GM18909 (cell line): ENCODE measurements around the gene AKAP6.

ENCODE experiments used
- ATAC-seq: cut with Tn5 transposase; IDR thresholded peaks from one replicate; pipeline ENCODE4 v1.9.1; 2021; ENCODE audit warnings: mild to moderate bottlenecking; ENCODE audit not compliant: unreplicated experiment, poor library complexity

Gene AKAP6

DNA sequence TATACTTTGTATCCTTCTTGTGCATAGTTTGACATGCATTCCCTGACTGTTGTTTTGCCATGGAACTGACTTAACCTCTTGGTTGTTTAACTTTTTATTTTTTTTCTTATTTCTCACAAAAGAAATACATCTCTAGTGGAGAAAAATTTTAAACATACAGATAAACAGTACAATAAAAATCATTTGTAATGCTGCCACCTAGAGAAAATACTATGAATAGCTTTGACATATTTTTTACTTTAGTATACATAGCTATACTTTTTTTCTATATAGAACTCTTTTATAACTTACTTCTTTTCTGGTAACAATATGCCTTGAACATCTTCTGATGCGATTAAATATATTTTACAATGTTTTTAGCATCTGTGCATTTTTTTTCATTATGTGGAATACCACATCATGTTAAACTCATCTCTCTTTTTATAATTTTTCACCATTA lies 184.5 kb downstream of the AKAP6 start:
- ATAC-seq: no peak

DNA sequence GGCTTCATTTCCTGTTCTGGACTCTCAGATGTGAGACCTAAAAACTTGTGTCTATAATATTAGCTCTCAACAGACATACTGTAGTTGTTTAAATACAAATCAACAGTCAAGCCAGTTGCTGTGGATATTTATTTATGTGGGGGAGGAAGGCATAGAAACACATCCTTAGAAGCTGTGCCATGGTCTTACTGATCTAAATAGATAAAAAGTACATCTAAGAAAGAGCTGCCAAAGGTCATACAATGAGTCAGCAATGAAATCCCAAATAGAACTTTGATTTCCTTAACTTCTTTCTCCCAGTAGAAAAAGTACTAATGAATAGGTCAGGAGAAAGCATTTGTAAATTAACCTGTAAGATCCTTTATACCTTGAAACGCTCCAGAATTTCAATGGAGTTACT lies 185.1 kb downstream of the AKAP6 start:
- no peak for ATAC-seq

DNA sequence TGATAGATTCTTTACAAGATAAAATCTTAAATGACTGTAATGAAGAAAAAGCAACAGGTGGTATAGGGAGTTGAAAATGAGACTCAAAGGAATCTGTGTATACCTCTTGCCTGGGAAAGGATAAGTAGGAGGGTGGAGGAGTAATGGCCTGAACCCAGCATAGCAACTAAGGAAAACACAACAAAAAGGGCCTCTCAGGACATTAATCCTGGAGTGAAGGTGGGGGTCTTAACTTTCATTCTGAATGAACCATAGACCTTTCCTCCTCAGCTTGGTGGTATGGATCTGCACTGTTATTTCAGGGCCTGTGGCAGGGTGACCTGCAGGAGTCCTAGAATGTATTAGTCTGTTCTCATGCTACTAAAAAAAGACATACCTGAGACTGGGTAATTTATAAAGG lies 185.6 kb downstream of the AKAP6 start:
- ATAC-seq: no peak

DNA sequence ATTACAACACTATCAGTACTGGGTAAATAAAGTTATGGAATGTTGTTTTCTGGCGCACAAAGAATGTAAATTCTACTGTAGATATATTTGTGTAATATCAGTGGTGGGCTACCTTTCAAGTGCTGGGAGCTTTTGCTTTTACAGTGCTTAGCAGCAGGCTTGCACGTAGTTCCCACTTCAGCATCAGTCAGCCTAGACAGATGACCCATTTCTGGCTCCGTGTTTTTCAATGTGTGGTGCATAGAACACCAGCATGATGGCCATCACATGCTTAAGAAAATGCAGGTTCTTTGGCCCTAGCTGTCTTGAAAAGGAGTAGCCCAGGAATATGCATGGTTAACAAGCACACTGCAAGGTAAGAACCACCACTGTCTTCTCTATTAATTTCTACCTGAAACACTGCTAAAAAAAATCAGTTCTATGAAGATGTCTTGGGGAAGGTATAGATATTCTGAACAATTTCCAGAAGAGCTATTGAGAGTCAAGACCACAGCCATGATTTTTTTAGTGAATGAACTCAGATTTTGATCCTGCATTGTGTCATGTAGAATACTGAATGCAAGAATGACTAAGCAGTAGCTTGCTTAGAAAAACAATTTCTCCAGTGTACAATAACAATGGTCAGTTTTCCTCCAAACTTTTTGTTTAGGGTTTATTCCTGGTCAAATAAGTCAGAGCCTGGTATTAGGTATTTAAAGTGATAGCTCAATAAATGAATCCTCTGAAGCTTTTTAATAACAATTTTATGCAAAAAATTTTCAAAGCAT lies 195.7 kb downstream of the AKAP6 start:
- ATAC-seq: no peak

DNA sequence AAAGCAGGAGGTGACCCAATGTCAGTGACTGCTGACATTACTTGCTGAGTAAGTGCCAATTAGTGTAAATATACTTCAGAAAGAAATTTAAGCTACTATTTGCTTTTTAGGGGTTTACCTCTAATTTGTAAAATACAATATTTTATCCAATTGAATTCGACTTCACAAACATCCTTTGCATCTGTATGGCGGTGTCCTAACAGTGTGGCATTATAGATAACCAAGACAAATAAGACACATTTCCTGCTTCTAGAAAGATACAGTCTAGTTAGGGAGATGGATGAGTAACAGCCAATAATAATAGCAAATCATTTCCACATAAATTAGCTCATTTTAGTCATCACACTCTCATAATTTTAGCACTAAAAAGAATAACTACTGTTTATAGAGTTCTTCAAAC lies 196.5 kb downstream of the AKAP6 start:
- no peak for ATAC-seq

DNA sequence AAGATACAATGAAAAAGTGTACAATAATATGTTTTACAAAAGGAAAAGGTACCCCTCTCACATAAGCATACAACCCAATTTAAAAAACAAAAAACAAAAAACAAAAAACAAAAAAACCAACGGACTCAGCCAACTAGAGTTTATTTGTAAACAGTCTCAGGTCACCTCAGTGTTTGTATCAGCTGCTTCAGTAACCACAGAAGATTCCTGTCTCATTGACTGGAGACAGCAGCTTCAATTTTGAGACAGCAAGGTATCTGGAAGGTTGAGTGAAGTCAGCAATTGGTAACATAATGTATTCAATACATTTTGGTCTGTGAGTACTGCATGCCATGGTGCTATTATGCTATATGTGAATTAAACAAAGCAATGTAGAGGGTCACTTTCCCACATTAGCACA lies 201.7 kb downstream of the AKAP6 start:
- ATAC-seq: no peak

DNA sequence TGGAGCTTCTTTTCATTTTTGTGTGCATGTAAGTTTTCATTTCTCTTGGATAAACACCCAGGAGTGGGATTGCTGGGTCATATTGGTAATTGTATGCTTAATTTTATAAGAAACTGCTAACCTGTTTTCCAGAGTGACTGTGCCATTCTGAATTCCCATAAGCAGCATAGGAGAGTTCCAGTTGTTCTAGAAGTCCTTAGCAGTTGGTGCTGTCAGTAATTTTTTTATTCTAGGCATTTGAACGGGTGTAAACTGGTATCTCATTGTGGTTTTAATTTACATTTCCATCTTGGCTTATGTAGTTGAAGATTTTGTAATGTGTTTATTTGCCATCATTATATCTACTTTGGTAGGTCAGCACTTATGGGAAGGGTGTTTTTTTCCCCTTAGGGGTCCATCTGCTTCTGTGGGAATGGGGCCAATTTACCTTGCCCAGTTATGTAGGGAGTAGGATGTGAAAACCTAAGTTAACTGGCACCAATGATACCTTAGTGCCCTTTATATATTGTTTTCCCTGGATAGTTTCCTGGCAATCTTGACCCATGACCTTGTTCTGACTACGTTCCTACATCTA lies 202.9 kb downstream of the AKAP6 start:
- ATAC-seq: no peak

DNA sequence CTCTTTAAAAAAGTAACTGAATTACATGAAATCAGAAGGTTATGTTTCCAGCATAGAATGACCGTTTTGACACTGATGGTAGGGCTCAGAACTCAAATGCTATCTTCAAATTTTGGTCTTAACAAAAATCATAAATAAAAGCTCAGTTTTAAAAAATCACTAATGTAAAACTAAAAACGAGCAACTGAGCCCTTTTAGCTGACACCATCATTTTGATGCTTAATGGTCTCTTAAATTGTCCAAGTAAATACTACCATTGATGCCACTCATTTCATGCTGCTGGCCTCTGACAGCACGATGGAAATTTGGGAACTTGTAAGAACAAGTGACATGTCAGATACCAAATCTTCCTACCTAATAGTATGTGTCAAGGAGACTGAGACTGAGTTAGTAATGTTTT lies 205.0 kb downstream of the AKAP6 start:
- no peak for ATAC-seq

DNA sequence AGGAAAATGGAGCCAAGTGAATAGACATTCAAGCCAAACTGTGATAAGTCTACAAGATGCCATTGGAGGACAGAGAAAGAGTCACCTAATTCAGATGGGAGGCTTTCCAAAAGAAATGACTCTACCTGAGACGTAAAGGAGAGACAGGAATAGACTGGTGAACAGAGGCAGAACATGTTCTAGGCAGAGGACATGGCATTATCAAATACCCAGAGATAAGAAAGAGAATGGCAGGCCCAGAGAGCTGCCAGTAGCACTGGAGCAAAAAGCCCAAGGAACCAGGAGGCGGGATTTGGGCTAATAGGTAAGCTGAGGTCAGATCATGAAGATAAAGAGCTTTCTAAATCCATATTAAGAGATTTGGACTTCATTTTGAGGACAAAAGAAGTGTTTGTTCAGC lies 207.1 kb downstream of the AKAP6 start:
- no peak for ATAC-seq

DNA sequence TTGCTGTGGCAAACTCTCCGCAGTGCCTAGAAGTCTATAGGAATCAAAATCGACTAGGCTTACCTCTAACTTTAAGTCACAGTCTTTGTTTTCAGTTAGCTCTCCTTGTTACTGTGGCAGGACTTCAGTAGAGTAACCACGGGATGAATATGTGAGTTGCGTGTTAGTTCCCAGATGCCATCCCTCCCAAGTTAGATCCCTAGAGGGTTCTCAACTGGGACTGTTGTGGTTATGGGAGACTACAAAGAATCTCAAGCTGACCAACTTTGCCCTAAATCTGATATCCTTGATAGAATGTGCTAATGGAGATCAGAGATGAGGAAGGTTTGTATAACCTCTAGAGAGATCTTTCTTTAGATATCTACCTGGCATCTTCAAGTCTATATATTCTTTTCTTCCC lies 208.1 kb downstream of the AKAP6 start:
- no peak for ATAC-seq

DNA sequence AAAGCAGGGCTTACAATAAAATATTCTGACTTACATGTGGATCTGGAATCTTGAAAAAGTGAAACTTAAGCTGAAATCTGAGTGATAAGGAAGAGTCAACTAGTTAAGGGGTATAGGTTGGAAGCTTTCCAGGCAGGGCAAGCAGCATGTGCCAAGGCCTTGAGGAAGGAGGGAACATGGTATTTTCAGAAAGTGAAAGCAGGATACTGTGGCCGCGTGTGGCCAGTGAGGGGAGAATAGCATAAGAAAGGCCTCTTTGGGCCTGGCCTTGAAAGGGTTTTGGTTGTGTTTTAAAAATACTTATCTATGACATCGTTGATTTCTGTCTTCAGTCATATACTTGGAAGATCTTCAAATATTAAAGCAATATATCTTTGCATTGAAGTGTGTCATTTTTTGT lies 213.4 kb downstream of the AKAP6 start:
- ATAC-seq: no peak

DNA sequence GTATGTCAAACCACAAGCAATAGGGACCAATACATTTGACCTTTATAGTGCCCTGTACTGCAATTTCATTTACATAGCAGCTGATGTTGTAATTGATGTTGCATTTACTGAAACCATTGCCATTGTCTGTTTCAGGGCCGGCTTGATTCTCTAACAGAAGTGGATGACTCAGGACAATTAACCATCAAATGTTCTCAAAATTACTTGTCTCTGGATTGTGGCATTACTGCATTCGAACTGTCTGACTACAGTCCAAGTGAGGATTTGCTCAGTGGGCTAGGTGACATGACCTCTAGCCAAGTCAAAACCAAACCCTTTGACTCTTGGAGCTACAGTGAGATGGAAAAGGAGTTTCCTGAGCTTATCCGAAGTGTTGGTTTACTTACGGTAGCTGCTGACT lies 216.0 kb downstream of the AKAP6 start:
- ATAC-seq: no peak

DNA sequence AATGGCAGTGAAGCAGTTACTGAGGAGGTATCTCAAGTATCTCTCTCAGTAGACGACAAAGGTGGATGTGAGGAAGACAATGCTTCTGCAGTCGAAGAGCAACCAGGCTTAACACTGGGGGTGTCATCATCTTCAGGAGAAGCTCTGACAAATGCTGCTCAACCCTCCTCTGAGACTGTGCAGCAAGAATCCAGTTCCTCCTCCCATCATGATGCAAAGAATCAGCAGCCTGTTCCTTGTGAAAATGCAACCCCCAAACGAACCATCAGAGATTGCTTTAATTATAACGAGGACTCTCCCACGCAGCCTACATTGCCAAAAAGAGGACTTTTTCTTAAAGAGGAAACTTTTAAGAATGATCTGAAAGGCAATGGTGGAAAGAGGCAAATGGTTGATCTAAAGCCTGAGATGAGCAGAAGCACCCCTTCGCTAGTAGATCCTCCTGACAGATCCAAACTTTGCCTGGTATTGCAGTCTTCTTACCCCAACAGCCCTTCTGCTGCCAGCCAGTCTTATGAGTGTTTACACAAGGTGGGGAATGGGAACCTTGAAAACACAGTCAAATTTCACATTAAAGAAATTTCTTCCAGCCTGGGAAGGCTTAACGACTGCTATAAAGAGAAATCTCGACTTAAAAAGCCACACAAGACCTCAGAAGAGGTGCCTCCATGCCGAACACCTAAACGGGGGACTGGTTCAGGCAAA lies 216.6 kb downstream of the AKAP6 start:
- ATAC-seq: no peak

DNA sequence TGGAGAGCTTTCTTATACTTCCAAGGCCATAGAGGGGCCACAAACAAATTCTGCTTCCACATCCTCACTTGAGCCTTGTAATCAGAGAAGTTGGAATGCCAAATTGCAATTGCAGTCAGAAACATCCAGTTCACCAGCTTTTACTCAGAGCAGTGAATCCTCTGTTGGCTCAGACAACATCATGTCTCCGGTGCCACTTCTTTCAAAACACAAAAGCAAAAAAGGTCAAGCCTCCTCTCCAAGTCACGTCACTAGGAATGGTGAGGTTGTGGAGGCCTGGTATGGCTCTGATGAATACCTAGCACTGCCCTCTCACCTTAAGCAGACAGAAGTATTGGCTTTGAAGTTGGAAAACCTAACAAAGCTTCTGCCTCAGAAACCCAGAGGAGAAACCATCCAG lies 217.1 kb downstream of the AKAP6 start:
- no peak for ATAC-seq

DNA sequence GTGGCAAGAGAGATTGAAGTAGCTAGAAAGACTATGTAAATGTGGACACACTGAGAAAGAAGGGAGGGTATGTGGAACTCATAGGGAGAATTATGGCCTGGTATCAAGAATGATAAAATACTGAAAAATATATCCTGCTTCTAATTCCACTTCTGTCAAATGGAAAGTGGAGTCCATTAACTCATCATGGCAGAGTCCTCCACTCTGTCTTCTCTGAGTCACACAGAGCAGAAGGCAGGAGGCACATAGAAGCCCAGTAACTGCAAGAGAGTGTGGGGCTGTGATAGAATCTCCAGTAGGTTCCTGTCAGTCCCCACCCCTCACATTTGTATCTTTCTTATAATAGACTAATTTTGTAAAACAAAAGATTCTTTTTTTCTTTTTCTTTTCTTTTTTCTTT lies 223.7 kb downstream of the AKAP6 start:
- ATAC-seq: no peak

DNA sequence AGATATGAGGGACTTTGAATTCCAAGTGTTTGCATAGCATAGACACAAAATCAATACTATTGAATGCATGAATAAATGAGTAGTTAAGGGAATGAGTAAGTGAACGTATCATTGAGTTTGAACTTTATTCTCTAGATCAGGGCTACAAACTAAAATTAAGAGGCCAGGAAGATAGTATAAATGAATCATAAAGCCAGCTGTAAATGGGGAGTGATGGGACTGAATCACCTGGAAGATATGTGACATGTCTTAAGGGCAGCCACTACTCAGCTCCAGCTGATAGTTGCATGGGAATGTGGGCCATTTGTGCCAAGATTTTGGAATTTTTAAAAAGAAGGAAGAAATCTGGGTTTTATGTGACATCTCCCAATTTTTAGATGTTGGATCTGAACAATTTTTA lies 229.9 kb downstream of the AKAP6 start:
- no peak for ATAC-seq

DNA sequence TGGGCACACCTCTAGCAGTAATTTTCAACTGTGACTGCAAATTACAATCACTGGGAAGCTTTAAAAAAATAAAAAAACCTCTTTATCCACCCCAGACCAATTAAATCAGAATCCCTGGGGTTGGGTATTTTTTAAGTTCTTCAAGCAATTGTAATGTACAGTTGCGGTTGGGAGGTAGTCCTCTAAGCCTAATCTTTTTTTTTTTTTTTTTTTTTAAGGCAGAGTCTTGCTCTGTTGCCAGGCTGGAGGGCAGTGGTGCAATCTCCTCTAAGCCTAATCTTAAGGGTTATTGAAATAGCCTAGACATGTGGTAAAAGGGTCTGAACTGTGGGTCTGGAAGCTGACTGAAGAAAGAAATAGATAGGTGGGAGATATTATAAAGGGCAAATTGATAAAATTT lies 230.5 kb downstream of the AKAP6 start:
- ATAC-seq: no peak

DNA sequence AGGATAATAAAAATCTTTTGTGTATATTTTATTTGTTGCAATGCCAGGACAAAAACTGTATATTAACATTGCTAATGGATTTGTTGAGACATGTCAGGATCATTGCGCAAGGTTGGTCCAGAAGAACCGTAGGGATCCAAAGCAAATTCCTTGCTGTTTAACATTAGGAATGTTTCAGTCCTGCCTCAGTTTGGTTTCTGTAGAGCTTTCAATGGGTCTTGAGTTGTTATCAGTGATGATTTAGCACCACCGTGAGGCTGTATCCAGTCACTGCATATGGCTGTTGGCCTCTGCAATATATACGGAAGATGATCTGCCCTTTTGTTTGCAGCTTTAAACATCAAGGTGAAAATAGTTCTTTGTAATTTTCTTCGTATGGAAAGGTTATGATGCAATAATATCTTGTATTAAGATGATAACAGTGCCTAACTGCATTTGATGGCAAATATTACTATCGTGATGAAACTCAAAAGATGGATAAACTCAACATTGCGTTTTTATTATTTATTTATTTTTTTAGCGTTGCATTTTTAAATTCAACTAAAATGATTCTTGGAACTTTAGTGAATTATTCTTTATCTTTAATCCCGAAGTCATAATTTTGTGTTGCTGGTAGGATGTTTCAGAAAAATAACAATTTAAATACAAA lies 231.2 kb downstream of the AKAP6 start:
- ATAC-seq: no peak

DNA sequence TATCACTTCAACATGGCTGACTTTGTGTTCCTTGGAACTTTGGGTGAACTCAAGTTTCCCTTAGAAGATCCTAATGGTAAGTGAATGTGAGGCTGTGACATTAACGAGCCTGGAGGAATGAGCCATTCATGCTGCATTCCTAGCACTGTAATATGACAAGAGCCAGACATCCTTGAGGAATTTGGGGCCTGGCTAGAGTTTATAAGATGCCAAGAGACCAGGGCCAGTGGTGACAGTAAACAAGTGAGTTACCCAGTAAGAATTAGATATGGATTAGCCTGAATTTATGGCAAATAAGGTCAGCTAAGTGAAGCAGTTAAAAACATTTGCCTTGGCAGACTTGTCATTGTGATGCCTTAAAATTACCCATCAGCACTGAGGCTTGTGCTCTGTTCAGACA lies 232.4 kb downstream of the AKAP6 start:
- ATAC-seq: no peak

DNA sequence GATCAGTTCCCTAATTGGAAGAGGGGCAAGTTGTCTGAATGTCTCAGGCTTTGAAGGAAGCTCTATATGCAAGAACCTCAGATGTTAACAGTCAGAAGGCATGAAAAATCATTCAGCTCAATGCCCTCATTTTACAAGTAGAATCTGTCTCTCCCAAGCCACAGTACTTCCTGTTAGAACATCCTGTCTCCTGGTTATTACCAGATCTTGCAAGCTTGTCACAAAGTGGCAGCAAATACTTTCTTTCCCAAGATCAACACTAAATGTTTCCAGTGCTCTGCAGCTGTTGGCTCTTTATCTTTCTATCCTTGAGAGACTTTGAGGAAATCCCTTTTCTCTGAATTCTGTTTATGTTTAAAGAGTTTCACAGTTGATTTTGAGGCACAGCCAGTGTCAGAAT lies 235.5 kb downstream of the AKAP6 start:
- ATAC-seq: peak; percentile 55

DNA sequence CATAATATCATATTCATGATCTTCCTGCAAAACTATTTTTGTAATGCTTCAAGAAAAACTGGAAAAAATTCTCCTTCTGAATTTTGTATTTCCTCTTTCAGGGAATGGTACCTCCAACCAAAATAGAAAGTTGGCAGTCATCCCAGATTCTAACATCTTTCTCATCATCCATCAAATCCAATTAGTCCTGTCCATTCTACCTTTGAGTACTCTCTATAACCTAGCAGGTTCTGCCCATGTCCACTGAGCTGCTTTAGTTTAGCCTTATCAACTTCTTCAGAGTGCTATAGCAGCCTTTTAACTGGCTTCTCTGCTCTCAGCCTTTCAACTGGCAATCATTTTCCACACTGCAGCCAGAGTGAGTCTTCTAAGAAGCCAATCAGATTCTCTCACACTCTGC lies 236.2 kb downstream of the AKAP6 start:
- ATAC-seq: no peak
